GM12873 (cell line): ENCODE results near the gene IST1.

Experiments
- CTCF ChIP-seq: IDR thresholded peaks from 2 replicates; pipeline ENCODE4 v1.5.1; 2012; ENCODE audit warnings: low read depth, mild to moderate bottlenecking, moderate library complexity, low read length, control low read depth; ENCODE audit not compliant: insufficient read depth; ENCODE audit errors: missing control alignments

IST1 gene

GRCh38 chr16:71894921-71895678 lies at the start of gene IST1:
Gene IST1 (plus strand): TSS chr16:71895531. CDS start chr16:71915641, 20,110 bp downstream.
- no peak for TF ChIP-seq CTCF

DNA sequence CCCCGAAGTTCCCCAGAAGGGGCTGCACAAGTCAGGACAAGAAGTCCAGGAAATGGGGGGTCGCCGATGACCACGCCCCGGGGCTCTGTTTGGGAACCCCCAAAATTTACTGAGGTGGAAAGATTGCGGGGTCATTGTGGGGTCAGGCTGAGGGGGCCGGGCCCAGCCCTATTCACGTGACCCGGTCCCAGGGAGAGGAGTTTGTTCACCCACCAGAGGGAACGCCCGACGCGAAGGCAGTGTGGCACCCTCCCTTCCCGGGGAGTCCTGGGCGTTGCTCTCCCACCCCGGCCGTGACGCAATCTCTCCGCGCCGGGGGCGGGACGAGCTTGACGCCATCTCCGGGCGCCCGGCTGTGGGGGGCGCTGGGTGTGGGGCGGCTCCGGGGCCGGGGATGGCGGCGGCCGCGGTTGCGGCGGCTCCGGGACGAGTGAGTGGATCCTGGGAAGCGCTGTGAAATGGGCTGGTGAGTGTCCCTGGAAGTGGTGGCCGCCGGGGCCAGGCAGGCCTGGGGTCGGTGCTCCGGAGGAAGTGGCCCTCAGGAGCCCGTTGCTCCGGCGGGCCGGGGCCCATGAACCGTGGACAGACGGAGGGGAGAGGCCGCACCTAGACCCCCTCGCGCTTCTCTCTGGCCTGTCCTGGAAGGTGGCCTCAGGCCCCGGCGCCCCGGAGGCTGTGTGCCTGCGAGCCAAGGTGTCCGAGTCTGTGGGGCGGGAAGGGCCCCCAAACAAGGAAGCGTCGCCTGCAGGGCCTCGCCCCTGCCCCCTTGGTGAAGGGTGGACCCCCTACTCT lies 49.5 kb upstream of the IST1 start, which contains the start of gene ATXN1L:
Gene ATXN1L, plus strand, starts transcription at position 338 of the 792 bp plus-strand sequence. CDS start 3,765 bp downstream, outside the sequence.
- no peak for TF ChIP-seq CTCF

- TF ChIP-seq CTCF = no peak
These were observed 48.9 kb upstream of the IST1 start for GRCh38 chr16:71846431-71846830.

DNA sequence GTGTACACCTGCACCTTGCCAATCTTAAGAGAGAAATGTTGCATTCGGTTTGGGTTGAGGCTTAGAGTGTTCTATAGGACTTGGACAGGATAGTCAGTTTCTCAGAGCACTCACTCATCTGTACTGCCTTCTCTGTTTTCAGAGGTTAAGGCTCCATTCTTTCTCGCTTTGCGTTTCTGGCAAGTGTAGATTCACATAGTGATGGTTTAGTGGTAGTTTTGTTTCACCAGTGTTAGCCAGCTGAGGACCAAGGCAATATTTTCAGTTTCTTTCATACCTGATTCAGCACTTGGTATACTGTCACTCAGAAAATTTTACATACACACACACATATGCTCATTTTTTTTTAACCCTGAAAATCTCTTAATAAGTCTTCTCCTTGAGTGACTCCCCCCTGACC lies 48.2 kb upstream of the IST1 start:
- TF ChIP-seq CTCF = no peak

DNA sequence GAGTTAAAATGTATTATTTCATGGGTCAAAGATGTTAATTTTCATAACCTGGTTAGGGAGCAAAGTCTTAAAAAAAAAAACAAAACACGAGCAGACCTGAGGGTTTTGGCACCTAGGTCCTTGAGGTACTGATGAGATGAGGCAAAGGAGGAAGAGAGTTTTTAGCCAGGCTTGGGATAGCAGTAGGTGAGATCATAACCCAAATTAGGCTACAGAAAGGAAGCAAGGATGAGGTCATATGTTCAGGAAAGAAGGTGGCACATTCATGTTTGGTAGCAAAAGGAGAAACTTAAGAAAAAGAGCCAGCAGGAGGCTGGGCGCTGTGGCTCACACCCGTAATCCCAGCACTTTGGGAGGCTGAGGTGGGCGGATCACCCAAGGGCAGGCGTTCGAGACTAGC lies 46.7 kb upstream of the IST1 start:
- no peak for TF ChIP-seq CTCF

DNA sequence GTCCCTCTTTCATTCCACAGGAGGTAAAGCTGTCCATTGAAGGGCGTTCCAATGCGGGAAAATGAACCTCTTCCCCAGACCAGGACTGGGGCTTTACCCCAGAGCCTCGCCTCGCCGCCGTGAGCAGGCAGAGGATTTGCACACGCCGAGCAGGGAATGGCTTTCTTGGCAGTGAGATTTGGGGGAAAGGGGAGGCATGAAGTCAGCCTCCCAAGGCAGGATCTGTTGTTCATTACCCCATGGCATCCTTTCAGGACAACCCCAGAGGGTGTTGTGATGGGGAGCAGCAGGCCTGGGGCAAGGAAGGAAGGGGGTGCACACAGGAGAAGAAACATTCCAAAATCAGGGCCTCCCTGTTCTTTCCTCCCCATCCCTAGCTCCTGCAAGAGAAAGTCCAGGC lies 43.6 kb upstream of the IST1 start:
- no peak for TF ChIP-seq CTCF

DNA sequence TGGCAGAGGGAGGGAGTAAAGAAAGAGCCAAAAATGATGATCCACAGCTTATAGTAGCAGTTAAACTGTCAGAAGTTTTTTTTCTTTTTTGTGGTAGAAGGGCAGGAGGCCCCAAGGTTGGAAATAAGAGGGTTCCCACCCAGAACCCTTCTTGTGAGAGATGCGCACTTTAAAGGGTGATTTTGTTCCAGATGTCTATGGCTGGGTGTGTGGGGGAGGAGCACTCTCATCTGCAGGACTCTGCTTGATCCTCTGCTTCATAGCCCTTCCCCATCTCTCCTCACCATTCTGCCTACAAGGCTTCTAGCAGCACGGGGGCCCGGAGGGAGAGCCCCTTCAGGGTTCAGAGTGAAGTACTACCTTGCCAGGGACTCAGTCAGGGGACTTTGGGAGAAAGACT lies 43.2 kb upstream of the IST1 start:
- no peak for TF ChIP-seq CTCF
